H9 (cell line): ENCODE results near the gene ENKD1. TPM values are rescaled to one million over a fixed set of nuclear protein-coding genes. Genes with fewer than 3 reads are reported as not detected.

Source experiments
- DNase-seq: peaks from one replicate; pipeline ENCODE4 v3.0.0-alpha.2; 2017
- H2AFZ ChIP-seq: one replicate; pipeline ENCODE4 v1.6.1; 2013; ENCODE audit warnings: mild to moderate bottlenecking, low read length, control low read depth, moderate library complexity
- H2AK5ac ChIP-seq: 2 replicates; pipeline ENCODE4 v1.6.1; 2013; ENCODE audit warnings: low read length, control low read depth, mixed read lengths; ENCODE audit not compliant: insufficient read length
- H2BK120ac ChIP-seq: one replicate; pipeline ENCODE4 v1.6.1; 2013; ENCODE audit warnings: low read depth, mild to moderate bottlenecking, low read length, control low read depth, inconsistent platforms; ENCODE audit not compliant: poor library complexity, severe bottlenecking
- H2BK12ac ChIP-seq: 2 replicates; pipeline ENCODE4 v1.6.1; 2013; ENCODE audit warnings: low read length, control low read depth, mixed read lengths, low read depth; ENCODE audit not compliant: insufficient read length
- H2BK15ac ChIP-seq: 2 replicates; pipeline ENCODE4 v1.6.1; 2013; ENCODE audit warnings: low read depth, low read length, control low read depth
- H2BK20ac ChIP-seq: one replicate; pipeline ENCODE4 v1.6.1; 2013; ENCODE audit warnings: low read depth, mild to moderate bottlenecking, low read length, control low read depth, inconsistent platforms; ENCODE audit not compliant: poor library complexity, severe bottlenecking
- H2BK5ac ChIP-seq: 2 replicates; pipeline ENCODE4 v1.6.1; 2013; ENCODE audit warnings: low read length, control low read depth, mixed read lengths; ENCODE audit not compliant: insufficient read length
- H3K14ac ChIP-seq: 2 replicates; pipeline ENCODE4 v1.6.1; 2013; ENCODE audit warnings: low read length, control low read depth; ENCODE audit not compliant: insufficient read depth
- H3K18ac ChIP-seq: 2 replicates; pipeline ENCODE4 v1.6.1; 2013; ENCODE audit warnings: low read depth, mild to moderate bottlenecking, mixed read lengths, low read length, control low read depth; ENCODE audit not compliant: insufficient read length
- H3K23ac ChIP-seq: 2 replicates; pipeline ENCODE4 v1.6.1; 2013; ENCODE audit warnings: low read length, control low read depth, mixed read lengths, low read depth; ENCODE audit not compliant: insufficient read length
- H3K23me2 ChIP-seq: 2 replicates; pipeline ENCODE4 v1.6.1; 2013; ENCODE audit warnings: low read depth, mild to moderate bottlenecking, mixed read lengths, low read length, control low read depth; ENCODE audit not compliant: insufficient read length, poor library complexity, severe bottlenecking
- H3K27ac ChIP-seq: 2 replicates; pipeline ENCODE4 v1.5.1; 2013; ENCODE audit warnings: low read length, control low read depth, mixed read lengths, low read depth; ENCODE audit not compliant: insufficient read length
- H3K27me3 ChIP-seq: 2 replicates; pipeline ENCODE4 v1.6.1; 2013; ENCODE audit warnings: low read length, control low read depth, inconsistent platforms; ENCODE audit not compliant: insufficient read depth
- H3K4ac ChIP-seq: 2 replicates; pipeline ENCODE4 v1.6.1; 2013; ENCODE audit warnings: low read depth, mild to moderate bottlenecking, control low read depth, inconsistent platforms, low read length, moderate library complexity
- H3K4me1 ChIP-seq: 2 replicates; pipeline ENCODE4 v1.6.1; 2013; ENCODE audit warnings: low read length, control low read depth, inconsistent platforms; ENCODE audit not compliant: insufficient read depth
- H3K4me2 ChIP-seq: 2 replicates; pipeline ENCODE4 v1.6.1; 2013; ENCODE audit warnings: low read length, control low read depth, mixed read lengths; ENCODE audit not compliant: insufficient read length, insufficient read depth
- H3K56ac ChIP-seq: 2 replicates; pipeline ENCODE4 v1.6.1; 2013; ENCODE audit warnings: low read depth, mild to moderate bottlenecking, mixed read lengths, low read length, control low read depth; ENCODE audit not compliant: insufficient read length
- H3K79me1 ChIP-seq: 2 replicates; pipeline ENCODE4 v1.6.1; 2013; ENCODE audit warnings: low read depth, mild to moderate bottlenecking, moderate library complexity, low read length, control low read depth, inconsistent platforms; ENCODE audit not compliant: insufficient read depth, poor library complexity, severe bottlenecking
- H3K79me2 ChIP-seq: 2 replicates; pipeline ENCODE4 v1.6.1; 2013; ENCODE audit warnings: low read length, control low read depth, inconsistent platforms; ENCODE audit not compliant: insufficient read depth
- H3K9ac ChIP-seq: 2 replicates; pipeline ENCODE4 v1.6.1; 2013; ENCODE audit warnings: low read length, control low read depth, mixed read lengths; ENCODE audit not compliant: insufficient read length; ENCODE audit errors: extremely low read depth
- H3K9me3 ChIP-seq: one replicate; pipeline ENCODE4 v1.6.1; 2013; ENCODE audit warnings: low read depth, low read length, inconsistent platforms; ENCODE audit not compliant: control insufficient read depth
- H3T11ph ChIP-seq: one replicate; pipeline ENCODE4 v1.6.1; 2013; ENCODE audit warnings: mild to moderate bottlenecking, low read length, control low read depth, inconsistent platforms
- H4K20me1 ChIP-seq: one replicate; pipeline ENCODE4 v1.6.1; 2013; ENCODE audit not compliant: control insufficient read depth, insufficient read length, insufficient read depth
- H4K5ac ChIP-seq: 2 replicates; pipeline ENCODE4 v1.6.1; 2013; ENCODE audit warnings: low read depth, mild to moderate bottlenecking, mixed read lengths, low read length, control low read depth; ENCODE audit not compliant: insufficient read length
- H4K8ac ChIP-seq: replicated peaks from 2 replicates; pipeline ENCODE4 v1.6.1; 2013; ENCODE audit warnings: low read length, control low read depth, mixed read lengths, low read depth; ENCODE audit not compliant: insufficient read length
- H4K91ac ChIP-seq: 2 replicates; pipeline ENCODE4 v1.6.1; 2013; ENCODE audit warnings: low read depth, mild to moderate bottlenecking, moderate library complexity, mixed read lengths, low read length, control low read depth; ENCODE audit not compliant: insufficient read length
- H3K27ac Mint-ChIP-seq, 3 experiments: 2 replicates in 2 of 3; 3 replicates in 1 of 3; pipeline ENCODE4 v1.8.0; 2020 to 2021; ENCODE audit warnings: mixed read lengths in 3 of 3, mild to moderate bottlenecking in 1 of 3, moderate library complexity in 1 of 3
- H3K27me3 Mint-ChIP-seq: 2 replicates; pipeline ENCODE4 v1.8.0; 2021; ENCODE audit warnings: low read depth, mild to moderate bottlenecking, moderate library complexity, mixed read lengths
- H3K36me3 Mint-ChIP-seq, 3 experiments: 2 replicates in 2 of 3; 3 replicates in 1 of 3; pipeline ENCODE4 v1.8.0; 2020 to 2021; ENCODE audit warnings: low read depth in 3 of 3, mixed read lengths in 3 of 3; ENCODE audit not compliant: insufficient read depth in 1 of 3
- H3K4me1 Mint-ChIP-seq, 2 experiments: 2 replicates each; pipeline ENCODE4 v1.8.0; 2020; ENCODE audit warnings: mixed read lengths in 2 of 2
- H3K4me3 Mint-ChIP-seq, 2 experiments: 2 replicates in 1 of 2; 3 replicates in 1 of 2; pipeline ENCODE4 v1.8.0; 2020 to 2021; ENCODE audit warnings: mild to moderate bottlenecking in 2 of 2, mixed read lengths in 2 of 2, moderate library complexity in 1 of 2
- H3K9me3 Mint-ChIP-seq, 2 experiments: 2 replicates in 1 of 2; 3 replicates in 1 of 2; pipeline ENCODE4 v1.8.0; 2020; ENCODE audit warnings: mild to moderate bottlenecking in 2 of 2, mixed read lengths in 2 of 2, moderate library complexity in 1 of 2
- WGBS: extraction: QIAGEN DNeasy Blood & Tissue Kit; methylation state at CpG from one replicate; pipeline ENCODE4 v1.1.7; 2013; ENCODE audit warnings: missing lambda C conversion rate, low lambda C conversion rate, mixed read lengths; ENCODE audit not compliant: insufficient read length; ENCODE audit errors: extremely low coverage; 5-methylcytosine and 5-hydroxymethylcytosine counted together
- total RNA-seq: library from RNA; stranded (reverse); gene quantifications from 2 replicates; pipeline ENCODE4 v1.2.1, GENCODE V29; 2021
- TF ChIP-seq, protein P1 (sequence below): fragments of 200-600 bp; sonication (generic); conservative IDR thresholded peaks from 3 replicates; pipeline ENCODE4 v1.8.0; 2021; ENCODE audit warnings: antibody characterized with exemption, mild to moderate bottlenecking

The ENKD1 gene
- total RNA-seq, 1 experiment from 2014 or later, result 9.5 TPM

DNA sequence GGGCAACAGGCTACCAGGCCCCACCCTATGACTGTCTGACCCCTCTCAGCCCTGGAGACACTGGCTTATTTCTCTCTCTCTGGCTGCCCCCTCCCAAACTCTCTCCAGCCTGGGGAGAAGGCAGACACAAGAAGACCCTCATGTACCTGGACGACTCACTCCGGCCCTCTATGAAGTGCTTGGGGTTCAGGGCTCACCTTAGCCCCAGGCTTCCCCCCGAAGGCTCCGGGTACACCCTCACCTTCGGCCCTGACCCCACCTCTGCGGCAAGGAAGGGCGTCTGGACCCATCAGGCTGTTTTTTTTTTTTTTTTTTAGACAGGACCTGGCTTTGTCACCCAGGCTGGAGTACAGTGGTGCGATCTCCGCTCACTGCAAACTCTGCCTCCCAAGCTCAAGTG is 22.5 kb downstream of the ENKD1 start:
- H2BK15ac ChIP-seq, result no peak overlapping the region
- H2AFZ ChIP-seq, result no peak overlapping the region
- Mint-ChIP-seq H3K36me3 (peaks cover 2 to 9% (median 7%) of the 10 kb centered on the region in 3 experiments; a peak in 4 of 7 replicates), H3K27ac (no peak overlapping the region), H3K4me3 (peak overlapping the region; percentile 57 to 75; a peak in 4 of 5 replicates), H3K9me3 (no peaks in the 10 kb centered on the region), H3K27me3 (peaks cover 8% of the 10 kb centered on the region), H3K4me1 (peaks cover 3 to 6% of the 10 kb centered on the region in 2 experiments; a peak in 2 of 4 replicates)
- H2BK20ac ChIP-seq, result no peak overlapping the region
- no peak overlapping the region for H2BK120ac ChIP-seq
- no peaks in the 10 kb centered on the region for H3K79me2 ChIP-seq
- TF ChIP-seq, protein P1, sequence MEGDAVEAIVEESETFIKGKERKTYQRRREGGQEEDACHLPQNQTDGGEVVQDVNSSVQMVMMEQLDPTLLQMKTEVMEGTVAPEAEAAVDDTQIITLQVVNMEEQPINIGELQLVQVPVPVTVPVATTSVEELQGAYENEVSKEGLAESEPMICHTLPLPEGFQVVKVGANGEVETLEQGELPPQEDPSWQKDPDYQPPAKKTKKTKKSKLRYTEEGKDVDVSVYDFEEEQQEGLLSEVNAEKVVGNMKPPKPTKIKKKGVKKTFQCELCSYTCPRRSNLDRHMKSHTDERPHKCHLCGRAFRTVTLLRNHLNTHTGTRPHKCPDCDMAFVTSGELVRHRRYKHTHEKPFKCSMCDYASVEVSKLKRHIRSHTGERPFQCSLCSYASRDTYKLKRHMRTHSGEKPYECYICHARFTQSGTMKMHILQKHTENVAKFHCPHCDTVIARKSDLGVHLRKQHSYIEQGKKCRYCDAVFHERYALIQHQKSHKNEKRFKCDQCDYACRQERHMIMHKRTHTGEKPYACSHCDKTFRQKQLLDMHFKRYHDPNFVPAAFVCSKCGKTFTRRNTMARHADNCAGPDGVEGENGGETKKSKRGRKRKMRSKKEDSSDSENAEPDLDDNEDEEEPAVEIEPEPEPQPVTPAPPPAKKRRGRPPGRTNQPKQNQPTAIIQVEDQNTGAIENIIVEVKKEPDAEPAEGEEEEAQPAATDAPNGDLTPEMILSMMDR, result no peak
- H3K4me2 ChIP-seq, result no peak overlapping the region
- H4K20me1 ChIP-seq, result no peaks in the 10 kb centered on the region
- DNase-seq, result no peak
- H2BK5ac ChIP-seq, result no peak overlapping the region
- no peaks in the 10 kb centered on the region for H3K79me1 ChIP-seq
- H2AK5ac ChIP-seq, result no peak overlapping the region
- H3K18ac ChIP-seq, result no peak overlapping the region
- H3K23ac ChIP-seq, result no peak overlapping the region
- H3K9me3 ChIP-seq, result no peaks in the 10 kb centered on the region
- H3K4me1 ChIP-seq, result no peaks in the 10 kb centered on the region
- no CpG with 5 or more reads among the region's 9 CpGs for WGBS
- no peak overlapping the region for H3K4ac ChIP-seq
- no peak overlapping the region for H3K56ac ChIP-seq
- no peak overlapping the region for H3K9ac ChIP-seq
- H4K8ac ChIP-seq, result no peak overlapping the region
- H3T11ph ChIP-seq, result no peak overlapping the region
- H3K23me2 ChIP-seq, result peaks cover 8% of the 10 kb centered on the region
- no peak overlapping the region for H4K91ac ChIP-seq
- no peak overlapping the region for H3K14ac ChIP-seq
- no peak overlapping the region for H3K27ac ChIP-seq
- no peak overlapping the region for H4K5ac ChIP-seq
- H3K27me3 ChIP-seq, result no peaks in the 10 kb centered on the region
- no peak overlapping the region for H2BK12ac ChIP-seq
